ENCODE results near the gene INPP5D. TPM values are rescaled to one million over a fixed set of nuclear protein-coding genes. Genes with fewer than 3 reads are reported as not detected.

Gene INPP5D
- total RNA-seq, 1 experiment from 2014 or later: 12.7 TPM

- H3K23me2 ChIP-seq (ENCODE audit: insufficient read length, low read depth, low read length, poor library complexity, severe bottlenecking): no peaks in the 10 kb centered on the region
- no peaks in the 10 kb centered on the region for H3K9me3 ChIP-seq (ENCODE audit: control insufficient read depth, low read depth, low read length)
- no peak overlapping the region for H3T11ph ChIP-seq (ENCODE audit: low read length)
- no peak overlapping the region for H2BK12ac ChIP-seq (ENCODE audit: insufficient read length, low read depth, low read length)
- no peak for DNase-seq
- Mint-ChIP-seq H3K27me3 (ENCODE audit: low read depth) (peaks cover 6% of the 10 kb centered on the region), H3K27ac (no peak overlapping the region), H3K36me3 (ENCODE audit: insufficient read depth in 1 of 3, low read depth in 3 of 3) (peaks cover 0 to 12% (median 3%) of the 10 kb centered on the region in 3 experiments; a peak in 2 of 7 replicates), H3K4me1 (peaks cover 6 to 18% of the 10 kb centered on the region in 2 experiments), H3K9me3 (no peaks in the 10 kb centered on the region), H3K4me3 (no peak overlapping the region)
- no peak overlapping the region for H3K23ac ChIP-seq (ENCODE audit: insufficient read length, low read depth, low read length)
- no peak overlapping the region for H2AK5ac ChIP-seq (ENCODE audit: insufficient read length, low read length)
- H3K14ac ChIP-seq (ENCODE audit: insufficient read depth, low read length): no peak overlapping the region
- no peaks in the 10 kb centered on the region for H3K27me3 ChIP-seq (ENCODE audit: insufficient read depth, low read length)
- H2BK20ac ChIP-seq (ENCODE audit: low read depth, low read length, poor library complexity, severe bottlenecking): no peak overlapping the region
- no peaks in the 10 kb centered on the region for H4K20me1 ChIP-seq (ENCODE audit: control insufficient read depth, insufficient read depth, insufficient read length)
- H4K5ac ChIP-seq (ENCODE audit: insufficient read length, low read depth, low read length): no peak overlapping the region
- no peak overlapping the region for H4K8ac ChIP-seq (replicated peaks; ENCODE audit: insufficient read length, low read depth, low read length)
- H3K18ac ChIP-seq (ENCODE audit: insufficient read length, low read depth, low read length): no peak overlapping the region
- H2BK15ac ChIP-seq (ENCODE audit: low read depth, low read length): no peak overlapping the region
- WGBS (ENCODE audit: extremely low coverage, insufficient read length, low lambda C conversion rate): no CpG with 5 or more reads among the region's 6 CpGs
- no peak overlapping the region for H3K4ac ChIP-seq (ENCODE audit: low read depth, low read length)
- H3K4me2 ChIP-seq (ENCODE audit: insufficient read depth, insufficient read length, low read length): no peak overlapping the region
- no peak overlapping the region for H2BK5ac ChIP-seq (ENCODE audit: insufficient read length, low read length)
- H3K4me1 ChIP-seq (ENCODE audit: insufficient read depth, low read length): no peaks in the 10 kb centered on the region
- no peaks in the 10 kb centered on the region for H3K79me1 ChIP-seq (ENCODE audit: insufficient read depth, low read depth, low read length, poor library complexity, severe bottlenecking)
- no peak for TF ChIP-seq CTCF (conservative IDR thresholded peaks at IDR 0.05)
- H3K27ac ChIP-seq (ENCODE audit: insufficient read length, low read depth, low read length): no peak overlapping the region
- H2BK120ac ChIP-seq (ENCODE audit: low read depth, low read length, poor library complexity, severe bottlenecking): no peak overlapping the region
- H3K79me2 ChIP-seq (ENCODE audit: insufficient read depth, low read length): no peaks in the 10 kb centered on the region
- no peak overlapping the region for H3K56ac ChIP-seq (ENCODE audit: insufficient read length, low read depth, low read length)
- H4K91ac ChIP-seq (ENCODE audit: insufficient read length, low read depth, low read length): no peak overlapping the region
- H2AFZ ChIP-seq (ENCODE audit: low read length): no peak overlapping the region
- no peak overlapping the region for H3K9ac ChIP-seq (ENCODE audit: extremely low read depth, insufficient read length, low read length)
Observed at GRCh38 chr2:233197022-233197421, 136.9 kb downstream of the INPP5D start.
